Neural crest cell (in vitro differentiated cells): ENCODE results near the gene ARNT2. TPM values are rescaled to one million over a fixed set of nuclear protein-coding genes. Genes with fewer than 3 reads are reported as not detected.

Experiments
- DNase-seq: peaks from one replicate; pipeline ENCODE4 v3.0.0; 2021; ENCODE audit warnings: low read depth, mixed read lengths, low spot score
- H3K27ac Mint-ChIP-seq: one replicate; pipeline ENCODE4 v1.8.0; 2021; ENCODE audit warnings: mild to moderate bottlenecking, mixed read lengths; ENCODE audit not compliant: unreplicated experiment
- H3K27me3 Mint-ChIP-seq: 2 replicates; pipeline ENCODE4 v1.8.0; 2021; ENCODE audit warnings: low read depth, mild to moderate bottlenecking, mixed read lengths
- H3K36me3 Mint-ChIP-seq: 2 replicates; pipeline ENCODE4 v1.8.0; 2021; ENCODE audit warnings: low read depth, mild to moderate bottlenecking, mixed read lengths
- H3K4me1 Mint-ChIP-seq: 2 replicates; pipeline ENCODE4 v1.8.0; 2021; ENCODE audit warnings: mixed read lengths
- H3K4me3 Mint-ChIP-seq: one replicate; pipeline ENCODE4 v1.8.0; 2021; ENCODE audit warnings: mild to moderate bottlenecking, mixed read lengths
- H3K9me3 Mint-ChIP-seq: 2 replicates; pipeline ENCODE4 v1.8.0; 2021; ENCODE audit warnings: mixed read lengths
- total RNA-seq: library from RNA; stranded (reverse); gene quantifications from 2 replicates; pipeline ENCODE4 v1.2.1, GENCODE V29; 2021
- TF ChIP-seq, protein P1 (sequence below): fragments of 200-600 bp; sonication (generic); conservative IDR thresholded peaks from 2 replicates; pipeline ENCODE4 v1.5.0; 2021; ENCODE audit warnings: antibody characterized with exemption, mild to moderate bottlenecking

ARNT2 gene
- total RNA-seq, 1 donor from 2014 or later: 58.3 TPM

DNA sequence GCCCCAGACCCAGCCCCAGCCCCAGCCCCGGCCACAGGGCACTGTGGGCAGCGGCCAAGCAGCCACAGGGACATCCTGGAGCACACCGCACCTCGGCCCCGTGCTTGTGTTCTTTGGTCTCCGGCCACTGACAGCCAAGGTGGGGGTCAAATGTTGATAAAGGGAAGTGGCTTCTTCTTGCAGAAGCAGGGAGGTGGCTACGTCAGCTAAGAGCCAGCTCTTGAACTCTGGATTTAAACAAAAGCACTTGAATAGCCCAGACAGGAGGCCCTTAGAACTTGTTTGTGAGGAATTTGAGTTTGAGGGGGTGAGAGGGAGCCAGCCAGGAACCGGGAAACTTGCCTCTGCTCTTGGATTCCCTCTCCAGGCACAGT lies 155.1 kb downstream of the ARNT2 start:
- TF ChIP-seq, protein P1, sequence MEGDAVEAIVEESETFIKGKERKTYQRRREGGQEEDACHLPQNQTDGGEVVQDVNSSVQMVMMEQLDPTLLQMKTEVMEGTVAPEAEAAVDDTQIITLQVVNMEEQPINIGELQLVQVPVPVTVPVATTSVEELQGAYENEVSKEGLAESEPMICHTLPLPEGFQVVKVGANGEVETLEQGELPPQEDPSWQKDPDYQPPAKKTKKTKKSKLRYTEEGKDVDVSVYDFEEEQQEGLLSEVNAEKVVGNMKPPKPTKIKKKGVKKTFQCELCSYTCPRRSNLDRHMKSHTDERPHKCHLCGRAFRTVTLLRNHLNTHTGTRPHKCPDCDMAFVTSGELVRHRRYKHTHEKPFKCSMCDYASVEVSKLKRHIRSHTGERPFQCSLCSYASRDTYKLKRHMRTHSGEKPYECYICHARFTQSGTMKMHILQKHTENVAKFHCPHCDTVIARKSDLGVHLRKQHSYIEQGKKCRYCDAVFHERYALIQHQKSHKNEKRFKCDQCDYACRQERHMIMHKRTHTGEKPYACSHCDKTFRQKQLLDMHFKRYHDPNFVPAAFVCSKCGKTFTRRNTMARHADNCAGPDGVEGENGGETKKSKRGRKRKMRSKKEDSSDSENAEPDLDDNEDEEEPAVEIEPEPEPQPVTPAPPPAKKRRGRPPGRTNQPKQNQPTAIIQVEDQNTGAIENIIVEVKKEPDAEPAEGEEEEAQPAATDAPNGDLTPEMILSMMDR: no peak
- Mint-ChIP-seq H3K4me3 (no peak overlapping the region), H3K4me1 (no peaks in the 10 kb centered on the region), H3K36me3 (peaks cover 27% of the 10 kb centered on the region), H3K27me3 (no peaks in the 10 kb centered on the region), H3K27ac (no peak overlapping the region), H3K9me3 (no peaks in the 10 kb centered on the region)
- DNase-seq: no peak

GRCh38 chr15:80559761-80560160 lies 155.6 kb downstream of the ARNT2 start:
- TF ChIP-seq, protein P1: no peak
- no peak for DNase-seq
- Mint-ChIP-seq H3K9me3 (no peaks in the 10 kb centered on the region), H3K4me3 (no peak overlapping the region), H3K27ac (no peak overlapping the region), H3K4me1 (no peaks in the 10 kb centered on the region), H3K36me3 (peaks cover 27% of the 10 kb centered on the region), H3K27me3 (no peaks in the 10 kb centered on the region)

DNA sequence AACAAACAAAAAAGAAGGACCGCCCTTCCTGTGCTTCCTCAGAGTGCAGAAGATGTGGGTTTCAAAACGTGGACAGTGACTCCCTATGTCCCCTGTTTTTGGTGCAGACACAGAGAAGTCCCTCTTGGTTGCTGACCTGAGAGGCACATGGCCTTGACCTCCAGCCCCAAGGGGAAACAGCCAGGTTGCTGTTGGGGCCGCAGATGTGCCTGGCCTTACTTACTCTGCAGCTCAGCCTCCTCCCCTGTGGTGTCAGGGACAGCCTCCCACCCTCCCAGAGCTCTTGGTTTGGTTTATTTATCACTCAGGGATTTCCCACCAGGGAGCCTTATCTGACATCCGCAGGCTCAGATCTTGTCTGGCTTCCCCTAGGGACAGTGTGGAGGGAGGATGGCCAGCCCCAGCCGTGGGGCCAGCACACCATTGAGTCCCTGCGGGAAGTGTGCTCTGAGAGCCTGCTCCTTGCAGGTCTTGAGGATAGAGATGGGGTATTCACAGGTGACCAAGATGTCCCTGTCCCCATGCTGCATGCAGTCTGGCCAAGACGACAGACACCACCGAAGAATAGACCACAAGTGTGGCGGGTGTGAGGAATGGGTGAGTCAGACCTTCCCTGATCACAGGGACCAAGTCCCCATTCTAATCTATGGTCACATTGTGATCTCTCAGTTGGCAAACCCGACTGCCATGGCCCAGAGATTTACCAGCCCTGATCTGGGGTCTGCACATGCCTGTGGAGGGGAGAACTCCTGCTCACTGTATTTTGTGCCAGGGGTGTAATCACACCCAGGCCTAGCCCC lies 156.6 kb downstream of the ARNT2 start:
- peaks cover 25% of the 10 kb centered on the region for H3K36me3 Mint-ChIP-seq
- no peaks in the 10 kb centered on the region for H3K4me1 Mint-ChIP-seq
- H3K9me3 Mint-ChIP-seq: no peaks in the 10 kb centered on the region
- TF ChIP-seq, protein P1: no peak
- H3K27ac Mint-ChIP-seq: peak overlapping the region; percentile 46
- no peak overlapping the region for H3K4me3 Mint-ChIP-seq
- no peaks in the 10 kb centered on the region for H3K27me3 Mint-ChIP-seq
- DNase-seq: no peak

- no peaks in the 10 kb centered on the region for H3K9me3 Mint-ChIP-seq
These were observed 157.3 kb downstream of the ARNT2 start for GRCh38 chr15:80561500-80561899.

GRCh38 chr15:80562033-80562432 lies 157.9 kb downstream of the ARNT2 start:
- no peaks in the 10 kb centered on the region for H3K9me3 Mint-ChIP-seq
- no peak overlapping the region for H3K4me3 Mint-ChIP-seq
- no peak for DNase-seq
- H3K27ac Mint-ChIP-seq: no peak overlapping the region
- H3K27me3 Mint-ChIP-seq: no peaks in the 10 kb centered on the region
- H3K4me1 Mint-ChIP-seq: no peaks in the 10 kb centered on the region
- TF ChIP-seq, protein P1: no peak
- peaks cover 24% of the 10 kb centered on the region for H3K36me3 Mint-ChIP-seq

More at GRCh38 chr15:80561500-80561899, 157.3 kb downstream of the ARNT2 start:
- no peak overlapping the region for H3K4me3 Mint-ChIP-seq
- TF ChIP-seq, protein P1: no peak
- H3K4me1 Mint-ChIP-seq: no peaks in the 10 kb centered on the region
- no peak overlapping the region for H3K27ac Mint-ChIP-seq
- no peaks in the 10 kb centered on the region for H3K27me3 Mint-ChIP-seq
- peaks cover 26% of the 10 kb centered on the region for H3K36me3 Mint-ChIP-seq
- no peak for DNase-seq
